ENCODE results near the gene RDX.

RDX gene

GRCh38 chr11:110169738-110170137 lies 126.7 kb downstream of the RDX start:
- DNase-seq: no peak

DNA sequence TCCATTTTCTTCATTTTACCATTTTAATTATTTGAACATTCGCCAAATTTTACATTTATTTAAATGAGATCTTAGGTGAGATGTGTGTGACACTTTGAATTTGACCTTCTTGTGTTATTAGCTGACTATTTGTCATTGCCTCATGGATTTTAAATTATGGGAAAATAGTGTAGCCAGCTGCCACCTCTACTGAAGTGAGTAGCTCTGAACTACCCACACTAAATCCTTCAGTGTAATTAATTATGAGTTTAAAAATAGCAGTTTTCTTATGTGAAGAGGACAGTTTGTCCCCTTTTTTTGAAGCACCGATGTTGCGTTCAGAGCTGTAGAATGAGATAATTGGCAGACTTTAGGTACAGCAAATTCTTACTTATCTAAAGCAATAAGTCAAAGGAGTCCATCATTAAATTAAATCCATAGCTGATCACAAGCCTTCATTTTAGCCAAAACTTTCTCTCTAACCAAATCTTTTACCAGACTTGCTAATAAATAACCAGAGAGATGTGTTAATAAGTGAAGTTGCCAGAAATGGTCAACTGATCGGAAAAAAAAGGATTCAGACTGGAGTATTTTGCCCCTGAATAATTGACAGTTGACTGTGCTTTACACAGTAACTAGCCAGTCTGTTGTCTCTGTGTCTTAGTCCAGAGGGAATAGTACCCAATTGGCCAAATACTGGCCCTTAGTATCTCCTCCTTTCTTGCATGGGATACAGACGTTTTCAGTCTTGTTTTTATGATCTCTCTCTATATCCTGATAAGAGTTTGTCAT lies 128.2 kb downstream of the RDX start:
- DNase-seq: no peak

DNA sequence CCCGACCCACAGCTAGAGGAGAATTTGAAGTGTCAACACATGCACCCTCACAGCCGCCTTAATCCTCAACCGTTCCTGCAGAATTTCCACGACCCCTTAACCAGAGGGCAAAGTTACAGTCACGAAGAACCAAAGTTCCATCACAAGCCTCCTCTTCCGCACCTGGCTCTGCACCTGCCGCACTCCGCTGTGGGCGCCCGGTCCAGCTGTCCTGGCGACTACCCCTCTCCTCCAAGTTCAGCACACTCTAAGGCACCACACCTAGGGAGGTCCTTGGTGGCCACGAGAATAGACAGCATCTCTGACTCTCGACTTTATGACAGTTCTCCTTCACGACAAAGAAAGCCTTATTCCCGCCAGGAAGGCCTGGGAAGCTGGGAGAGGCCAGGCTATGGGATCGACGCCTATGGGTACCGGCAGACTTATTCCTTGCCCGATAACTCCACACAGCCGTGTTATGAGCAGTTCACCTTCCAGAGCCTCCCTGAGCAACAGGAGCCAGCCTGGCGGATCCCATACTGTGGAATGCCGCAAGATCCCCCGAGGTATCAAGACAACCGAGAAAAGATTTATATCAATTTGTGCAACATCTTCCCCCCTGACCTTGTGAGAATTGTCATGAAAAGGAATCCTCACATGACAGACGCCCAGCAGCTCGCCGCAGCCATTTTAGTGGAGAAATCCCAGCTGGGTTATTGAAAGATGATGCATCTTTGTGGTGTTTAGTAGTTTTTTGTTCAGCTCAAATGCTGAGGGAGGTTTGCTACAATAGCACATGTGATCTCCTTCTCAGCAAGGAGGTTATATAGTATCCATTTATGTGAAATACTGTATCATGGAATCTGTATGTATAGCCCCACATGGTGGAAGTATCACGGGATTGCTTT lies 131.1 kb downstream of the RDX start:
- DNase-seq: no peak

DNA sequence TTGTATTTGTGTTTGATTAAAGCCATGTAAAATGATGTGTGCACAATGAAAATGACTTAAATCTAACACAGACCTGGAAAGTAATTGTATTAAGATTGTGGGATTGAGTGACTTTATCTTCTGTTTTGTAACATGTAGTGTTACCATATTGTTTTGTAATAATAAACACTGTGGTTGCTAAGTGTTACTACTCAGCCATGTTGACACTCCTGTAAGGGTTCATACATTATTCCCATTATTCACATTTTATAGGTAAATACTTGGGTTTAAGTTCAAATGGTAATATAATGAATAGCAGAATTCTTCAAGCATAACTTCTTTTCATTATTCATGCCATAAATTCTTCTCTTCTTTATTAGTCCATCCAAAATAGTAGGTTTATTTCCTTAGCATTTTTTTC lies 134.2 kb downstream of the RDX start:
- no peak for DNase-seq

- no peak for DNase-seq
These were observed 135.4 kb downstream of the RDX start for GRCh38 chr11:110161061-110161460.

DNA sequence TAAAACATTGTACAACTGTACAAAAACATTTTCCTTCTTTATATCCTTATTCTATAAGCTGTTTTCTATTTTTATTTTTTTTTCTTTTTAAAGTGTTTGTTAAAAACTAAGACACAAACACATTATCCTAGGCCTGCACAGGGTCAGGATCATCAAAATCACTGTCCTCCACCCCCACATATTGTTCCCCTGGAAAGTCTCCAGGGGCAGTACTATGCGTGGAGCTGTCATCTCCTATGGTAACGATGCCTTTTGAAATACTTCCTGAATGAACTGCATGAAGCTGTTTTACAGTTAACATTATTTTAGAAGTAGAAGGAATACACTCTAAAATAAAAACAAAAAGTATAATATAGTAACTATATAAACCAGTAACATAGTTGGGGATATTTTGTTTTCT lies 136.0 kb downstream of the RDX start:
- no peak for DNase-seq

DNA sequence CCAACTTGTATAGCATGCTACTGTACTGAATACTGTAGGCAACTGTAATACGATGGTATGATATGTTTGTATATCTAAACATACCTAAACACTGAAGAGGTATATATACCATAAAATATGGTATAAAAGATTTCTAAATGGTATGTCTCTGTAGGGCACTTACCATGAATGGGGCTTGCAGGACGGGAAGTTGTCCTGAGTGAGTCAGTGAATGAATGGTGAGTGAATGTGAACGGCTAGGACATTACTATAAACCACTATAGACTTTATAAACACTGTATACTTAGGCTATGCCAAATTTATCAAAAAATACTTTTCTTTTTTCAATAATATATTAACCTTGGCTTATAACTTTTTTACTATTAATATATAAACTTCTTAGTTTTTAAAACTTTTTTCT lies 136.4 kb downstream of the RDX start:
- no peak for DNase-seq

GRCh38 chr11:110159476-110159875 lies 136.9 kb downstream of the RDX start:
- no peak for DNase-seq

- no peak for DNase-seq
These were observed 137.9 kb downstream of the RDX start for GRCh38 chr11:110158317-110159200.

- DNase-seq: no peak
These were observed 139.9 kb downstream of the RDX start for GRCh38 chr11:110156503-110156902.

DNA sequence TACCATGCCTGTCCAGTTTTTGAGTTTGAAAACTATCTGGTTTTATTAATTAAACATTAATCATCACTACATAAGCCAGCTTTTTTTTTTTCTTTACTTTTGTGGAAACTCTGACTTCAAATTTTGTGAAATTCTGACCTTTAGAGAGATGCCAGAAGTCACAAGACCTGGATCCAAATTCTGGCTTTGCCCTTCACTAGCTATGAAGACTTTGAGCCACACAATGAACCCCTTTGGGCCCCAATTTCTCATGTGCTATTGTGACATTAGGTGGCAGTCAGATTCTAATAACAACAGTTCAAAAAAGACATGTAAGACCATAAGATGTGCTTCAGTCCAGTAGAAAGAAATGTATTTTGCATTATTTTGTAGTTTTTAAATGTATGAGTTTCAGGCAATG lies 142.9 kb downstream of the RDX start:
- no peak for DNase-seq

DNA sequence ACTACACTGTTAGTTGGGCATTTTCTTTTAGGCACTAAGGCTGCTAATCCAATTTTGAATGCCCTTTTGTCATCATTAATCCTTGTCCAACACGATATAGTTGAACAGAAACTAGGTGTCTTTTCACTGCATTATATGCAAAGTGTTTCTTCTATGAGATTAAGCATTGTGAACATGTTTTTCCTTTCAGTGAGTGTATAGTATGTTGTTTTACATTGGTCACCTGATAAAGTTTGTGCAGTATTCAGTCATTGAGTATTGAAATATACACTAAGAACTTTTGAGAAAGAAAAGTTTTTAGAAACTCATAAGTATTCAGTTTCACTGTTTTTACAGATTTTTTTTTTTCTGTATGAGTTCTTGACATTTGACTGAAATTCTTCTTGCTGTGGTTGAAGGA lies 144.2 kb downstream of the RDX start:
- no peak for DNase-seq

DNA sequence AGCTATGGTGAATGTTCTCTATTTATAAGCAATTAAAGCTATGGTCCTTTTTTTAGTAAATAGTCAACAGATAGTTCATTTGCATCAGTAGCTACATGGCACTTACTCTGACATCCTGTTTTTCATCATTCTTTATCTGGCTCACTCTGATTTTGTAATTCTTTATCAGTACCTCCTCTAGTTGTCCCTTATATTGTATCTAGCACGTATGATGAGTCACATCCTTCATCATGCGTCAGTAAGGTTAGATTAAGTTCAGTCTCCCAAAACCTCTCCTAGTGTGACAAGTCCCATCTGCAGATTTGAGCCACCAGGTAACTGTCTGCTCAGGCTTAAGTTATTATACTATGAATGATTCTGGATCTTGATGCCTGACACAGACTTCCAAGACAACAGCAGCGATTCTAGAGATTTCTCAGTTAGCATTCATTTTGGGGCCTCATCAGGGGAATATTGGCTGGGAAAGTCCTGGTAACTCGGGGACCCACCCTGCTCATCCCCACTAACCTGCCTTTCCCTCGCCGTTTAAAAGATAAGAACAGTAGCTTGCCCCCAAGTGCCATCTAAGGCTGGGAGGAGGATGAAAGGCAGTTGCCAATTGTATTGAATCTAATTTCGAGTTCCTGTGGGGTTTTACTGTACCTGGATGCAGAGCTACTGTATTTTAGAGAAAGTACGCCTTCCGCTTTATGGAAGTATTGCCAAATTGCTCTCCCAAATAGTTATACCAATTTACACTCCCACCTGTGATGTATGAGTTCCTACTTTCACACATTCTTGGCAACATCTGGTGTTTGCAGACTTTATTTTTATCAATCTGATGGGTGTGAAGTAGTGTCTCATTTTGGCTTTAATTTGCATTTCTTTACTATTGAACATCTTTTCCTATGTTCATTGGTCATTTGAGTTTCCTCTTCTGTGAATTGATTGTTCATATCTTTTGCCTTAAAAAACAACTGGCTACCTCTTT lies 147.4 kb downstream of the RDX start:
- no peak for DNase-seq

- no peak for DNase-seq
These were observed 148.3 kb downstream of the RDX start for GRCh38 chr11:110147962-110148709.

DNA sequence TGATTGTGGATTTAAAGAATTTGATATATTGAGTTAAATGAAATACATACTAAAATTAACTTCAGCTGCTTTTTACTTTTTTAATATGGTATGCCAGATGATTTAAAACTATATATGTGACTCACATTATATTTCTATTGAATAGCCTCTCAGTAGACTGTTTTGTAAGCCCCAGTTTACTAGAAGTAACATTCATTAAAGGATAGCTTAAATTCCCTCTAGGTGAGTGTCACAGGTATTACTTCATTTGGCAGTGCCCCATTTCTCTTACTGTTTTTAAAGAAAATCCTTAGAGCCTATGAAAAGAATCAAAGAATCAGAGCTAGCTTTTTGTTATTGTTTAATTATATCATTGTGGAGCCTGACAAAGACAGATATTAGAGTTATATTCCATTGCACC lies 154.6 kb downstream of the RDX start:
- no peak for DNase-seq

DNA sequence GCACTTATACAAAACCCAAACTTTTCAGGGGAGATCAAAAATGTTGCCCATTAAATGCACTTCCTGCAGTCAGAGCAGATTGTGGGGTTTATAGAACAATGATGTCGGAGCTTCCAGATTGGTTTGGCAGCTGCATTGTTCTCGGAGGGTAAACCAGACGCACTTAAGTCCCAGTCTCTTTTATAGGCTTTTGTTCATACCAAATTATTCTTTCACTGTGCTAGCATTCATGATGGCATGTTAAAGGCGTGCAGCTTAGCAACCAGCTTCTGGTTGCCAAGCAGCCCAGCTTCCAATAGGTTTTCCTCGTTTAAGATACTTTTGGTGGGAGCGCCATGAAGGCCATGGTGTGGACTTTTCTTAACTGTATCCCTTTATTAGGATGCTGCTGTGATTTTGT lies 162.3 kb downstream of the RDX start:
- DNase-seq: no peak

DNA sequence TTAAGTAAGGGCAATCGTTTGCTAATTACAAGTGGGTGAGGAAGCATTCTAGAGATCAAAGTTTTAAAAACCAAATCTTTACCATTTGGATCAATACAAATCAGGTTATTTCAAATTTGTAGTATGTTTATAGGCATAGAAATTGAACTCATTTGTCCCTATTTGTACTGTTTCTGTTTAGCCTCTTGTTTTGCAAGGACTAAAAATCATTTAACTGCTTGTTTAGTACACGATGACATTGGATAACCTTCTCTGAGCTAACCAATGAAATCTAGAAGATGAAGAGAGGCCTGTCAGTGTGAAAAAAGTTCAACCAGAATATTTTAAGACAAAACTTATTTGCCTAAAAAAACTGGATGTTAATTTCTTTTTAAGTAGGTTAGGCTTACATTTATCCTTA lies 163.3 kb downstream of the RDX start:
- no peak for DNase-seq

- DNase-seq: no peak
These were observed 164.9 kb downstream of the RDX start for GRCh38 chr11:110131386-110132123.

DNA sequence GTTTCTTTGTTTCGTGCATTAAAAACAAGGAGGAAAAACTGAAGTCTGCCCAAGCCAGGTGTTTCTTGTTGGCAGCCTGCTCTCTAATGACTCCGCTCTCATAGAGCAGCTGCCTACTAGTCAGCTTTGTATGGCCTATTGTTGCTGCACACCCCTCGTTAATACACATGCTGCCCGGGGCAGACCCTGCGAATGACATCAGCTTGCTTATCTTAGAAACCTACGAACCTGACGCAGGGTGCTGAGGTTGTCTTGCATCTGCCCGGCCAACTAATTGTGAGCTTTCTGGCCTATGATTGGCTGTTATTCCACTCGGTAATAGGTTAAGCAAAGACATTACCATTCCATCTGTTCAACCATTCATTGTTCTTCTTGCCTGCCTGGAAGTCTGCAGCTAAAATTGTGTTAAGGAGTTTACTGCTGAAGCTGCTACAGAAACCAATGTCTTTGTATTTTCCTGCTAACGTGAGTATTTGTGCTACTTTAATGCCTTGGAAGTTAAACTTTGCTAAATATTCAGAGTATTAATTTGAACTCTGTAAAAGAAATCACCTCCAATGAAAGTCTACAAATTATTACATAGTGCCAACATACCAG lies 165.7 kb downstream of the RDX start:
- DNase-seq: peak in 3 of 14 donors; percentile 18 to 23 (median 23)

GRCh38 chr11:110128161-110128560 lies 168.3 kb downstream of the RDX start:
- DNase-seq: no peak

All from C1 segment of cervical spinal cord (tissue), 14 donors.